Liver (tissue), 9 donors: ENCODE measurements around the gene PALLD. TPM values are rescaled to one million over a fixed set of nuclear protein-coding genes. Genes with fewer than 3 reads are reported as not detected.

Experiments
- DNase-seq: peaks from one replicate; pipeline ENCODE4 v3.0.0-alpha.2; 2017; ENCODE audit warnings: low spot score
- H3K27ac ChIP-seq, 2 donors: one replicate each; pipeline ENCODE4 v1.7.0; 2013; ENCODE audit warnings: inconsistent platforms in 2 of 2, low read length in 2 of 2, control low read depth in 1 of 2, low read depth in 1 of 2, mild to moderate bottlenecking in 1 of 2
- H3K27me3 ChIP-seq, 4 donors: one replicate each; pipeline versions ENCODE4 v1.6.1 to v1.7.0; 2013; ENCODE audit warnings: low read length in 3 of 4, inconsistent platforms in 1 of 4, mild to moderate bottlenecking in 1 of 4, moderate library complexity in 1 of 4; ENCODE audit not compliant: control insufficient read depth in 4 of 4, insufficient read depth in 4 of 4
- H3K36me3 ChIP-seq, 4 donors: one replicate each; pipeline versions ENCODE4 v1.6.1 to v1.7.0; 2013; ENCODE audit warnings: low read length in 3 of 4, mild to moderate bottlenecking in 3 of 4, low read depth in 1 of 4, moderate library complexity in 1 of 4; ENCODE audit not compliant: control insufficient read depth in 4 of 4, insufficient read depth in 3 of 4
- H3K4me1 ChIP-seq, 4 donors: one replicate each; pipeline versions ENCODE4 v1.6.1 to v1.7.0; 2013; ENCODE audit warnings: low read length in 3 of 4, mild to moderate bottlenecking in 3 of 4, moderate library complexity in 1 of 4; ENCODE audit not compliant: control insufficient read depth in 4 of 4, insufficient read depth in 4 of 4
- H3K4me3 ChIP-seq, 3 donors: one replicate each; pipeline versions ENCODE4 v1.6.1 to v1.7.0; 2013; ENCODE audit warnings: low read length in 3 of 3, control low read depth in 1 of 3, low read depth in 1 of 3, mild to moderate bottlenecking in 1 of 3
- H3K9ac ChIP-seq, 2 donors: one replicate each; pipeline ENCODE4 v1.7.0; 2013; ENCODE audit warnings: low read length in 2 of 2, mild to moderate bottlenecking in 2 of 2, moderate library complexity in 2 of 2, control low read depth in 1 of 2, low read depth in 1 of 2
- H3K9me3 ChIP-seq, 4 donors: one replicate each; pipeline versions ENCODE4 v1.6.1 to v1.7.0; 2013; ENCODE audit warnings: low read length in 3 of 4; ENCODE audit not compliant: control insufficient read depth in 4 of 4
- CTCF ChIP-seq: fragments of 150-350 bp; IDR thresholded peaks from 2 replicates; pipeline ENCODE4 v1.5.1; 2017; ENCODE audit warnings: improper control_type of control experiment, low read depth, low read length; ENCODE audit not compliant: missing input control
- EGR1 ChIP-seq, 2 donors: IDR thresholded peaks; 2 replicates each; pipeline ENCODE4 v1.6.1; 2016 to 2018; ENCODE audit warnings: antibody characterized with exemption in 2 of 2, low read depth in 2 of 2
- FOXA1 ChIP-seq: IDR thresholded peaks from 2 replicates; pipeline ENCODE4 v1.6.1; 2016; ENCODE audit warnings: antibody characterized with exemption
- HNF4A ChIP-seq, 2 donors: conservative IDR thresholded peaks; 2 replicates each; pipeline ENCODE4 v1.6.1; 2016; ENCODE audit warnings: antibody characterized with exemption in 2 of 2, mild to moderate bottlenecking in 2 of 2
- JUND ChIP-seq, 2 donors: IDR thresholded peaks; 2 replicates each; pipeline ENCODE4 v1.6.1; 2016; ENCODE audit warnings: antibody characterized with exemption in 2 of 2
- RAD21 ChIP-seq, 2 donors: IDR thresholded peaks; 2 replicates each; pipeline ENCODE4 v1.6.1; 2016; ENCODE audit warnings: antibody characterized with exemption in 2 of 2, mild to moderate bottlenecking in 2 of 2
- REST ChIP-seq: IDR thresholded peaks from 2 replicates; pipeline ENCODE4 v1.6.1; 2016; ENCODE audit warnings: antibody characterized with exemption, mild to moderate bottlenecking
- RXRA ChIP-seq, 2 donors: IDR thresholded peaks; 2 replicates each; pipeline ENCODE4 v1.6.1; 2017 to 2018; ENCODE audit warnings: antibody characterized with exemption in 2 of 2, mild to moderate bottlenecking in 1 of 2
- YY1 ChIP-seq: IDR thresholded peaks from 2 replicates; pipeline ENCODE4 v1.6.1; 2016; ENCODE audit warnings: antibody characterized with exemption, mild to moderate bottlenecking
- ZBTB33 ChIP-seq: IDR thresholded peaks from 2 replicates; pipeline ENCODE4 v1.6.1; 2016; ENCODE audit warnings: antibody characterized with exemption
- WGBS: extraction: QIAGEN DNeasy Blood & Tissue Kit; methylation state at CpG from one replicate; pipeline ENCODE4 v1.1.7; 2013; 5-methylcytosine and 5-hydroxymethylcytosine counted together
- polyA plus RNA-seq, 2 donors: library from polyadenylated mRNA; stranded (reverse) in 1 of 2; unstranded in 1 of 2; fragments of 200-250 nt in 1 of 2; fragments of >200 nt in 1 of 2; fragmentation: Nextera tagmentation in 1 of 2; extraction: Ambion mirVana in 1 of 2; gene quantifications; one replicate each; pipeline versions ENCODE4 v1.2.1 to v1.2.3, GENCODE V29; 2013 to 2015
- total RNA-seq, 2 donors: library from RNA; depleted of rRNA; stranded (reverse); fragments of >200 nt; gene quantifications; one replicate each; pipeline ENCODE4 v1.2.3, GENCODE V29; 2014
- TF ChIP-seq, protein P1 (sequence below): IDR thresholded peaks from 2 replicates; pipeline ENCODE4 v1.6.1; 2016; ENCODE audit warnings: antibody characterized with exemption
- donor health status: healthy.
- donor health status: healthy.
- donor health status: healthy.
- donor health status: healthy.
- donor health status: healthy.

The PALLD gene
- total and polyA plus RNA-seq, 4 donors, result 9.0 to 26.3 (median 14.7) TPM

DNA sequence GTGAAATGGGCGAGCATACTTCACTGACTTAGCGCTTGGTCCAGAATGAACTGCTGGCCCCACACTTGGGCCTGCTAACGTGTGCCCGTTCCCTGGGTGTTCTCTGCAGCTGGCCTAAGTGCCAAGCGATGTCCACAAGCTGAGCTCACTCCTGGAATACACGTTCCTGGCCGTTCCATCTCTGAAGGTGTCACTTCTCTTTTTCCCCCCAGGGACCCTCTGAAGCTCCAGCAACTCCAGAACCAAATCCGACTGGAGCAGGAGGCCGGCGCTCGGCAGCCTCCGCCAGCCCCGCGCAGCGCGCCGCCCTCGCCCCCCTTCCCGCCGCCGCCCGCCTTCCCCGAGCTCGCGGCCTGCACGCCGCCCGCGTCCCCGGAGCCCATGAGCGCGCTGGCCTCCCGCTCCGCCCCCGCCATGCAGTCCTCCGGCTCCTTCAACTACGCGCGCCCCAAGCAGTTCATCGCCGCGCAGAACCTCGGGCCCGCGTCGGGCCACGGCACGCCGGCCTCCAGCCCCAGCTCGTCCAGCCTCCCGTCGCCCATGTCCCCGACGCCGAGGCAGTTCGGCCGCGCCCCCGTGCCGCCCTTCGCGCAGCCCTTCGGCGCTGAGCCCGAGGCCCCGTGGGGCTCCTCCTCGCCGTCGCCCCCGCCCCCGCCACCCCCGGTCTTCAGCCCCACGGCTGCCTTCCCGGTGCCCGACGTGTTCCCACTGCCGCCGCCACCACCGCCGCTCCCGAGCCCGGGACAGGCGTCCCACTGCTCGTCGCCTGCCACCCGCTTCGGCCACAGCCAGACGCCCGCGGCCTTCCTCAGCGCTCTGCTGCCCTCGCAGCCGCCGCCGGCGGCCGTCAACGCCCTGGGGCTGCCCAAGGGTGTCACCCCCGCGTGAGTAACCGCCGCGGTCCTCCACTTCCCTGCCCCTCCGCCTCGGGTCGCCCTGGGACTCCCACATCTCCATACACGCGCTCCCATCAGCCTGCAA lies 380.9 kb downstream of the PALLD start:
- H3K27me3 ChIP-seq, result no peaks in the 10 kb centered on the region
- TF ChIP-seq RXRA (IDR thresholded peaks at IDR 0.05) (no peak), RAD21 (IDR thresholded peaks at IDR 0.05) (peak in 1 of 2 donors; percentile 19)
- peak overlapping the region; percentile 57 to 70 (median 68) for H3K4me3 ChIP-seq
- 11% methylated on average over 108 of the region's 108 CpGs for WGBS
- H3K9ac ChIP-seq, result peak overlapping the region; percentile 47 to 69
- H3K27ac ChIP-seq, result peak overlapping the region; percentile 64 to 83
- no peaks in the 10 kb centered on the region for H3K9me3 ChIP-seq
- H3K4me1 ChIP-seq, result peaks cover 3 to 36% (median 16%) of the 10 kb centered on the region in 4 donors
- peak; percentile 60 for DNase-seq
- H3K36me3 ChIP-seq, result no peaks in the 10 kb centered on the region

DNA sequence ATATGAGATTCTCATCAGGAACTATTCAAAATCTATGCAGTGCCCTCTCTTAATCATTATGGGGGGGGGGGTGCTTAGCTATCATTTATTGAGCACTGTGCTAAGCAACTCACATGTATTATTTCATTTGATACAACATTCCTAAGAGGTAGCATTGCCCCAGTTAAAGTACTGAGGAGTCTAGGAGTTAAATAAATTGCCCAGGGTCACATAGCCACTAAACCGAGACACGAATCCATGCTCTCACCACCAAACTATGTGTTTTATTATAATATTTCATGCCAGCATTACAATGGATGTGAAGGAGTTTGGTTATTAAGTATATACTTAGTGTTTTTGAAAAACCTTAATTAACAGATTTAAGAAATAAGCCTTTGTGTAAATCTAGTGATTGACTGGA lies 381.8 kb downstream of the PALLD start:
- WGBS, result 91% methylated on average over 2 of the region's 2 CpGs
- H3K9me3 ChIP-seq, result no peaks in the 10 kb centered on the region
- H3K4me3 ChIP-seq, result peak overlapping the region; percentile 7 to 70 (median 57)
- peak overlapping the region; percentile 47 to 69 for H3K9ac ChIP-seq
- H3K27me3 ChIP-seq, result no peaks in the 10 kb centered on the region
- no peak for TF ChIP-seq EGR1 (IDR thresholded peaks at IDR 0.05; ENCODE audit: low read depth in 2 of 2)
- no peak for TF ChIP-seq RAD21 (IDR thresholded peaks at IDR 0.05)
- no peak for TF ChIP-seq FOXA1
- no peak for TF ChIP-seq HNF4A (conservative IDR thresholded peaks at IDR 0.05)
- no peak for TF ChIP-seq REST
- TF ChIP-seq, protein P1, sequence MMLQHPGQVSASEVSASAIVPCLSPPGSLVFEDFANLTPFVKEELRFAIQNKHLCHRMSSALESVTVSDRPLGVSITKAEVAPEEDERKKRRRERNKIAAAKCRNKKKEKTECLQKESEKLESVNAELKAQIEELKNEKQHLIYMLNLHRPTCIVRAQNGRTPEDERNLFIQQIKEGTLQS, result no peak
- TF ChIP-seq YY1, result no peak
- no peak for TF ChIP-seq ZBTB33
- TF ChIP-seq CTCF, result no peak
- TF ChIP-seq JUND (IDR thresholded peaks at IDR 0.05), result no peak
- DNase-seq, result no peak
- no peaks in the 10 kb centered on the region for H3K36me3 ChIP-seq
- peak overlapping the region in 1 of 2 donors; percentile 83 for H3K27ac ChIP-seq
- H3K4me1 ChIP-seq, result peaks cover 3 to 36% (median 16%) of the 10 kb centered on the region in 4 donors
